Skin epidermis (tissue), 12 donors: Measurements from ENCODE around the gene PCK1.

Experiments used
- H3K27ac ChIP-seq, 21 experiments: fragments of 200-600 bp; sonication (generic) in 11 of 21; one replicate each; pipeline ENCODE4 v1.5.0; 2020; ENCODE audit warnings: mild to moderate bottlenecking in 3 of 21, inconsistent platforms in 2 of 21, moderate library complexity in 2 of 21
- H3K4me3 ChIP-seq, 7 experiments: fragments of 200-600 bp; sonication (generic) in 2 of 7; one replicate each; pipeline ENCODE4 v1.5.0; 2020; ENCODE audit warnings: inconsistent platforms in 2 of 7, mild to moderate bottlenecking in 2 of 7, moderate library complexity in 1 of 7

PCK1 gene

GRCh38 chr20:57613481-57613921, 52.6 kb downstream of the PCK1 start:
- Histone ChIP-seq H3K4me3 (no peak overlapping the region), H3K27ac (no peak overlapping the region)

GRCh38 chr20:57614490-57615444, 53.9 kb downstream of the PCK1 start:
- H3K27ac ChIP-seq: no peak overlapping the region

GRCh38 chr20:57615445-57615811, 54.5 kb downstream of the PCK1 start:
- no peak overlapping the region for H3K4me3 ChIP-seq
- H3K27ac ChIP-seq: no peak overlapping the region

More at GRCh38 chr20:57614490-57615444, 53.9 kb downstream of the PCK1 start:
- H3K4me3 ChIP-seq: no peak overlapping the region

GRCh38 chr20:57616143-57616951, 55.4 kb downstream of the PCK1 start:
- no peak overlapping the region for H3K27ac ChIP-seq

GRCh38 chr20:57617079-57617795, 56.3 kb downstream of the PCK1 start:
- H3K27ac ChIP-seq: peak overlapping the region in 2 of 21 experiments; percentile 87 to 89
- H3K4me3 ChIP-seq: no peak overlapping the region

More at GRCh38 chr20:57616143-57616951, 55.4 kb downstream of the PCK1 start:
- no peak overlapping the region for H3K4me3 ChIP-seq
